ENCODE results near the gene RNF25. TPM values are rescaled to one million over a fixed set of nuclear protein-coding genes. Genes with fewer than 3 reads are reported as not detected.

Gene RNF25
- total RNA-seq (10 to 100 TPM; 13.5 to 20.3 (median 16.3) TPM), polyA plus RNA-seq (10 to 100 TPM; 18.1 to 25.4 TPM)
- long read RNA-seq, donor 1, transcript RNF25-201 (10 exons, 1,914 nt): major isoform, 9 of 15 reads
- long read RNA-seq, donor 1, partial matches to known transcripts: 3 of 15 reads
- long read RNA-seq, donor 1, other reads (novel, unspliced or antisense): 2 of 15 reads
- long read RNA-seq, donor 2, transcript RNF25-201 (10 exons, 1,914 nt): major isoform, 9 of 12 reads
- long read RNA-seq, donor 2, partial matches to known transcripts: 1 of 12 reads
- long read RNA-seq, donor 2, other reads (novel, unspliced or antisense): 1 of 12 reads
- long read RNA-seq, donor 3, transcript RNF25-201 (10 exons, 1,914 nt): major isoform, 29 of 33 reads
- long read RNA-seq, donor 3, partial matches to known transcripts: 1 of 33 reads
- long read RNA-seq, donor 3, other reads (novel, unspliced or antisense): 3 of 33 reads

DNA sequence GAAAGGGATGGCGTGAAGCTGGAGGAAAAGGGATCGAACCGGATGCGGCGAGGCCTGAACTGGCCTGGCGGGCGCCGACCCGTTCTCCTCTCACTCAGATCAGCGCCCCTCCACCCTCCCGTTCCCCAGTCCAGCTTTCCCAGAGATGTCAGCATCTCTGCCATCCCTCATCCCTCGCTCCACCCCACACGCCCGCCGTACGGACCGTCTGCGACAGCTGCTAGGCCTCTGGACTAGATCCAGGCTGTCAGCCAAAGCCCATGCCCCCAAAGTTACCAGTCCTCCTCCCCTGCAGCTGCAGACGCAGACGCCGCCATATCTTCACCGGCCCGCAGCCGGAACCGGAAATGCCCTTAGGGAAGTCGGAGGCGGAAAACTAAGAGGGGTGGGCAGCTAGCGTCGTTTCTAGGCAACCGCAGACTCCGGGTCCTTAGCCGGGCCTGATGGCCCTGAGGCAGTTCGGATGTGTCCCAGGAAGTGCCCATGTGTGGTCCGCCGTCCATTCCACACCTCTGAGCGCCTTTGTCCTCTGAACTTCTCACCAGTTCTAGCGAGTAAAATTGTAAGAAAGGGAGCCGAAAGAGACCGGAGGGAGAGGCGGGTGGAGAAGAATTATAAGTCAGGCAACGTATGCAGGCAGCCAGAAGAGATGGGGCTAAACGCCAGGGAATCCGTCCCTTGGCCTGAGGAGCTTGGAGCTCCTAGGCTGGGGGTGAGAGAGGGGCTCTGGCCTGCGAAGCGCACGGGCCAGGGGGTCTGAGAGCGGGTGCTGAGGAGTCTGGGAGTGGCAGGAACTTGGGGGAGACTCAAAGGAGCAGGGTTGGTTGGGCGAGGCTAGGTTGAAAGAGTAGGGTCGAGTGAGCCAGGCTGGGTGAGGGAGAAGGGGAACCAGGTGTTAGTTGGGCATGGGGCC lies at the start of gene RNF25, which contains the start of gene STK36:
Gene RNF25, minus strand, starts transcription at position 349 of the 913 bp plus-strand sequence. Its CDS starts 32 bp downstream, at position 317.
Gene STK36, plus strand, starts transcription at position 433 of the 913 bp plus-strand sequence. CDS start 744 bp downstream, outside the sequence.
- Histone ChIP-seq H3K36me3 (peaks cover 0 to 48% (median 15%) of the 10 kb centered on the region in 9 donors), H3K4me1 (peaks cover 4 to 25% (median 16%) of the 10 kb centered on the region in 9 donors), H3K27ac (peak within 1 kb of the TSS; percentile 51 to 89 (median 80)), H3K4me3 (peak within 1 kb of the TSS; percentile 43 to 97 (median 72)), H3K27me3 (no peaks in the 10 kb centered on the region), H3K9me3 (no peaks in the 10 kb centered on the region)
- TF ChIP-seq, protein P1, sequence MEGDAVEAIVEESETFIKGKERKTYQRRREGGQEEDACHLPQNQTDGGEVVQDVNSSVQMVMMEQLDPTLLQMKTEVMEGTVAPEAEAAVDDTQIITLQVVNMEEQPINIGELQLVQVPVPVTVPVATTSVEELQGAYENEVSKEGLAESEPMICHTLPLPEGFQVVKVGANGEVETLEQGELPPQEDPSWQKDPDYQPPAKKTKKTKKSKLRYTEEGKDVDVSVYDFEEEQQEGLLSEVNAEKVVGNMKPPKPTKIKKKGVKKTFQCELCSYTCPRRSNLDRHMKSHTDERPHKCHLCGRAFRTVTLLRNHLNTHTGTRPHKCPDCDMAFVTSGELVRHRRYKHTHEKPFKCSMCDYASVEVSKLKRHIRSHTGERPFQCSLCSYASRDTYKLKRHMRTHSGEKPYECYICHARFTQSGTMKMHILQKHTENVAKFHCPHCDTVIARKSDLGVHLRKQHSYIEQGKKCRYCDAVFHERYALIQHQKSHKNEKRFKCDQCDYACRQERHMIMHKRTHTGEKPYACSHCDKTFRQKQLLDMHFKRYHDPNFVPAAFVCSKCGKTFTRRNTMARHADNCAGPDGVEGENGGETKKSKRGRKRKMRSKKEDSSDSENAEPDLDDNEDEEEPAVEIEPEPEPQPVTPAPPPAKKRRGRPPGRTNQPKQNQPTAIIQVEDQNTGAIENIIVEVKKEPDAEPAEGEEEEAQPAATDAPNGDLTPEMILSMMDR (IDR thresholded peaks at IDR 0.05): no peak
- intact Hi-C loops (cut with DNase I): no loop called here
- peak; percentile 79 to 86 for DNase-seq
- 0% methylated on average over 49 of the region's 49 CpGs for WGBS, 2 donors
- ATAC-seq: peak; percentile 94 to 98 (median 96)

DNA sequence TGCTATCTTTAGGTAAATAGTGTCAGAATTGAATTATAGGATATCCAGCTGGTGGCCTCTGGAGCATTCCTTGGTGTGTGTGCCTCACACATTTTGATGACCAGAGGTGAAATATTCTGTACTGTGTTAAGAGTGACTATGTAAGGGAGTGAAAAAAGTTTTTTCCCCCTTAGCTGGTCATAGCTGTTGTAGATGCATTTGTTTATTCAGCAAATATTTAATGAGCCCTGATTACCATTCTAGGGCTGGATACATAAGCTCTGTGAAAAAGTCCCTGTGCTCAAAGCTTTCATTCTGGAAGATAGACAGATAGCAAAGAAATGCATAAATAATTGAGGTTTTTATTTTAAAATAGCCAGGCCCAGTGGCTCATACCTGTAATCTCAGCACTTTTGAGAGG lies 49.7 kb upstream of the RNF25 start:
- intact Hi-C loops (cut with DNase I): loop anchor here in 1 of 10 donors (10.0 kb wide), 1 partner anchor 123 kb away; no protein-coding TSS in a partner anchor
- H3K9me3 ChIP-seq: peaks cover 0 to 22% (median 7%) of the 10 kb centered on the region in 11 donors
- TF ChIP-seq, protein P1 (IDR thresholded peaks at IDR 0.05): no peak
- ATAC-seq: no peak
- H3K27me3 ChIP-seq: no peaks in the 10 kb centered on the region
- peaks cover 0 to 19% (median 0%) of the 10 kb centered on the region in 9 donors for H3K4me1 ChIP-seq
- no peak overlapping the region for H3K27ac ChIP-seq
- H3K36me3 ChIP-seq: peaks cover 0 to 11% (median 0%) of the 10 kb centered on the region in 9 donors
- no peak overlapping the region for H3K4me3 ChIP-seq
- DNase-seq: no peak

DNA sequence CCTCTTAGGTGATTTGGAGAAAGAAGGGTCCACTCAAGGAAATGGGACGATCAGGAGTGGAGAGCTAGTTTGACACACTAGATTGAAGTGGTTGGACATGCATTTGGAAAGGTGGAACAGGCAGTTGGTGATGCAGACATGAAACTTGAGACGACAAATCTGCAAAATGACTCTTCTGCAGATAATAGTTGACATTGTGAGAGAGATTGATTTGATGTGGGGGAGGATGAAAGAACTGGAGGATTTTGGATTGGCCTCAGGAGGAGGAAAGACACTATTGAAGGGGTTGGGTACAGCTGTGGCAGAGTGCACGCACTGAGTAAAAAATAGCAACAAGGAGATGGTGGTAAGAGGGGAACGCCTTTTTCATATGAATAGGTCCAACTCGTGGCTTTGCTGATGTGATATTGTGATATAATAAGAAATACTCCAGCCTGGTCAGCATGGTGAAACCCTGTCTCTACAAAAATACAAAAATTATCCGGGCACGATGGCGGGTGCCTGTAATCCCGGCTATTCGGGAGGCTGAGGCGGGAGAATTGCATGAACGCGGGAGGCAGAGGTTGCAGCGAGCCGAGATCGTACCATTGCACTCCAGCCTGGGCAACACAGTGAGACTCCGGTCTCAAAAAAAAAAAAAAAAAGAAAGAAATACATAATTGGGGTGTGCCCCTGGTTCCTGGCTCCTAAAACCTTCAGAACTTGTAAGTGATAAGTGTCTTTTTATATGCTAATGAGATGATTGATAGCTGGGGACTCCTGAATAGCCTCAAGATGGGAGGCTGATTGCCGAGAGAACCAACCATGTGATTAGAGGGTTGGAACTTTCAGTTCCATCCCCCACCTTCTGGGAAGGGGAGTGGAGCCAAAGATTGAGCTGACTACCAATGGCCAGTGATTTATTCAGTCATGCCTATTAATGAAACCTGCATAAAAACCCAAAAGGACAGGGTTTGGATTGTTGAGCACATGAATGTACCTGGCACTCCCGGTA lies 48.5 kb upstream of the RNF25 start:
- H3K36me3 ChIP-seq: peaks cover 0 to 22% (median 0%) of the 10 kb centered on the region in 9 donors
- intact Hi-C loops (cut with DNase I): loop anchor here in 1 of 10 donors (10.0 kb wide), 1 partner anchor 124 kb away; no protein-coding TSS in a partner anchor
- H3K4me3 ChIP-seq: no peak overlapping the region
- DNase-seq (no peak), ATAC-seq (no peak)
- H3K27ac ChIP-seq: no peak overlapping the region
- peaks cover 0 to 11% (median 0%) of the 10 kb centered on the region in 11 donors for H3K9me3 ChIP-seq
- WGBS, 2 donors: 94 to 95% methylated on average over 19 of the region's 19 CpGs
- H3K4me1 ChIP-seq: peaks cover 0 to 20% (median 0%) of the 10 kb centered on the region in 9 donors
- TF ChIP-seq, protein P1 (IDR thresholded peaks at IDR 0.05): no peak
- no peaks in the 10 kb centered on the region for H3K27me3 ChIP-seq

Data from heart right ventricle (tissue), 16 donors.